HFF-Myc (cell line): ENCODE measurements around the gene GRAMD2A.

Source experiments
- DNase-seq: peaks from one replicate; pipeline ENCODE4 v3.0.0-alpha.2; 2011; ENCODE audit warnings: low read depth; ENCODE audit errors: extremely low read depth
- H3K4me3 ChIP-seq: replicated peaks from 2 replicates; pipeline ENCODE4 v1.5.1; 2011; ENCODE audit warnings: low read depth, mild to moderate bottlenecking, control low read depth, low read length
- CTCF ChIP-seq: IDR thresholded peaks from 2 replicates; pipeline ENCODE4 v1.5.1; 2012; ENCODE audit warnings: mild to moderate bottlenecking, low read depth, low read length, control low read depth; ENCODE audit errors: missing control alignments

GRAMD2A gene

DNA sequence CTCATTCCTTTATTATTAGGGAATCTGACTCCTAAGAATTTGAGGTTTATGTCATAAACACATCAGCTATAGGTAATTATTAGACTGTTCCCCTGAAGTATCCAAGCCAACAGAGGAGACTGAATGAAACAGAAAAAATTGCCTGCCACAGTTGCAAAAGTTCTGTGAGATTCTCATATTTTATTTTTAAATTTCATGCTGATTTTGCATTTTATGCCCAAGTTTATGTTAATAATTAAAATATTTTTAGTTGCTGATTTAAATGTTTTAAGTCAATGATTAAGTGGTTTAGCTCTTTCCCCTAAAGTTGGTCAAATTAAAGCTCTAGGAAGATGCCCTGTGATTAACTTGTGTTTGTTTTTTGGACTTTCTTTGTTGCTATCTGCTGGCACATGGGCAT is 69.2 kb downstream of the GRAMD2A start:
- DNase-seq, result no peak
- no peak overlapping the region for H3K4me3 ChIP-seq
- TF ChIP-seq CTCF, result no peak

GRCh38 chr15:72127724-72128322 is 69.8 kb downstream of the GRAMD2A start:
- TF ChIP-seq CTCF, result no peak
- no peak for DNase-seq
- H3K4me3 ChIP-seq, result no peak overlapping the region

GRCh38 chr15:72124218-72124617 is 73.4 kb downstream of the GRAMD2A start:
- H3K4me3 ChIP-seq, result no peak overlapping the region
- no peak for DNase-seq
- no peak for TF ChIP-seq CTCF

- no peak for TF ChIP-seq CTCF
- H3K4me3 ChIP-seq, result peak within 1 kb of the TSS; percentile 81
- DNase-seq, result peak; percentile 96
Measured at GRCh38 chr15:72118017-72118978, 79.3 kb downstream of the GRAMD2A start, which contains the start of the genes MYO9A and SENP8. Gene MYO9A, minus strand, starts transcription at chr15:72118150. Its CDS starts 71,587 bp downstream, at chr15:72046563. Gene SENP8, plus strand, starts transcription at chr15:72118403. Its CDS starts 21,221 bp downstream, at chr15:72139624.

DNA sequence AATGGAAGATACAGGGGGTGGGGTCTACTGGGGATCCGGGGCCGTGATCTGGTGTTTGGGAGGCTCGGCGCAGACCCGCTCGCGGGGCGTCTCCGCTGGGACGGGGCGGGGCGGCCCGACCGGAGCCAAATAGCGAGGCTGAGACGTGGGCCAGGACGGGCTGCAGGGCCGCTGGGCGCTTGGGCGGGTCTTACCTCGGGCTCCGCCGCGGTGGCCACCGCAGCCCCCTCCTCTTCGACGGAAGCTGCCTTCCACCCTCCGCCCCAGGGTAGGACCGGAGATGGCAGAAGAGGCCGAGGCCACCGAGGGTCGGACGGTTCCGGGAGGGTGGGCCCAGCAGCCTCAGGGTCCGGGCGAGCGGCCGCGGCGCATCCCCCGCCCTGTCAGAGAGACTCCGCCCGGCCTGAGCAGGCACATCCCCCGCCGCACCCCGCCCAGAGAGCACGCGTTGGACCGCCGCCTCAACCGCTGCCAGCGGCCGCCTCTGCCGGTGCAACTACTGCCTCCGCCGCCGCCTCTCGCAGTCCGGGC is 80.0 kb downstream of the GRAMD2A start:
- no peak for TF ChIP-seq CTCF
- DNase-seq, result no peak
- peak overlapping the region; percentile 81 for H3K4me3 ChIP-seq

DNA sequence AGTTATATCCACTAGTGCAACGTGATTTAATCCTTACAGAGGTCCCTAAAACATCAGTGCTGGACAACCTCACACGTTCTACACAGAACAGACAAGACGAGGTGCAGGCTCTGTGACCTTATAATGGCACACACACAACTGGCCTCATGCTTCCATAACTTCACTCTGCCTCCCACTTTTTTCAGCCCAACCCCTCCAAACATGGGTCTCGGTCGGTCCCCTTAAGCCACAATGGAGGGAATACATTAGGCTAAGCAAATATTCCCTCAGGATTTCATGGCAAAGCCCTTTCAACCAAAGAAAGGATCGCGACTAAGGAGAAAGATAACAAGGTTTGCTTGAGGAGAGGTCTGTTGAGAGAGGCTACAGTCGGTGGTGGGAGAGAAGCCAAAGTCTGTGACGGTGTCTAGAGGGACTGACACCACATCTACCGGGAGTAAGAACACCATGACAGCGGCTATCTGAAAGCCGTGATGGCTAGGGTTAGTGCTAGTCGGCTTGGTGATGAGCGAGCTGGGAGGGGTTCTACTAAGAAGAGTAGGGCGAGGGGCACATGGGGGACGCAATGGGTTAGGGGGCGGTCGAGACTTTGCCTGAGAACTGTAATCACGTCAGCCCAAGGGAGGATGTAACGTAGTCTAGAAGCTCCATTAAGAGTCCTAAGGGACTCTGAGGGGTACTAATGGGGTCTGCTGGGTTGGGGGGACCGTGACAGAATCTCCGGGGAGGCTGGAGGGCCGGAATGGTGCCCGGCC is 80.7 kb downstream of the GRAMD2A start:
- TF ChIP-seq CTCF, result no peak
- H3K4me3 ChIP-seq, result peak overlapping the region; percentile 81
- no peak for DNase-seq
